C1 segment of cervical spinal cord (tissue), 14 donors: Measurements from ENCODE around the gene FOLR2.

ENCODE experiments used
- DNase-seq, 14 donors: peaks; one replicate each; lab custom pipeline; 2025; lab: John Stamatoyannopoulos, UW

The FOLR2 gene

GRCh38 chr11:72267956-72268617 lies 51.5 kb downstream of the FOLR2 start:
- DNase-seq, result no peak
